ENCODE data around the gene ADGRF1. TPM values are rescaled to one million over a fixed set of nuclear protein-coding genes. Genes with fewer than 3 reads are reported as not detected.

The ADGRF1 gene
- total RNA-seq, 1 experiment from 2014 or later = not detected

DNA sequence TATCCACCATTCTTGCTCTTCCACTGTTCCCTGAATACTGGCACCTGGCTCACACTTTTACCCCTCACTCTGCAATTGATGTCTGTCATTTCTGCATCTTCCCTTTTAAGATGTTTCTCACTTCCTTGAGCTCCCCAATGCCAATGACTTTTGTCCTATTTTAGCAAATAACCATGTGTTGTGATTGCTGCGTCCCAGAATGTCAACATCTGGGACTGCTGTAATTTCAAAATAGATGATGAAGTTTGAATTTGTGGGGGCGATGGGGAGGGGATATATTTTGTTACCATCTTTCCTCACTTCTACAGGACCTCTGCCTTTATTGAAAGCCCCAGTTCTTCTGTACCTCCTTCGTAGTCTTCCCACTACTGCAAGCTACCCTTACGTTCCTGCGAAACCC lies 80.4 kb downstream of the ADGRF1 start:
- Histone ChIP-seq H3K4me3 (ENCODE audit: insufficient read depth, low read depth, low read length) (no peak overlapping the region), H3K27me3 (ENCODE audit: control insufficient read depth, insufficient read depth, low read length) (no peaks in the 10 kb centered on the region), H3K36me3 (replicated peaks; ENCODE audit: control insufficient read depth, insufficient read depth, low read length) (no peaks in the 10 kb centered on the region)
- no peak for DNase-seq

DNA sequence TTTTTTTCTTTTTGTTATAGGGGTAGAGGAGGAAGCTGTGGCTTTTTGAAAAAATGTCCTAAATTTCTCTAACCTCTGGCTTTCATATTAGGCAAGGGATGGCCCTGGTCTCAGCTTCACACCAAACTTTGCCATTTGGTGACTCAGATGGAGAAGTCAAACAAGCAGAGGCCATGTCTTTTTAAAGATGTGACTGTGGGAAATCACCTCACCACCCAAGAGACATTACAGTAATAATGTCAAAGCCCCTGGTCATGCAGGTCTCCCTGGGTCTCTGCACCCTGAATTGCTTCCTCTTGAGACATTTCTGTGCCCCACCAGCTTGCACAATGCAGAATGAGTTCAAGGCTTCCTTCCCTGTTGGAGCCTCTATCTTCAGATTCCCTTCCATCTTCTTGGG lies 80.9 kb downstream of the ADGRF1 start:
- no peaks in the 10 kb centered on the region for H3K27me3 ChIP-seq (ENCODE audit: control insufficient read depth, insufficient read depth, low read length)
- DNase-seq = no peak
- H3K4me3 ChIP-seq (ENCODE audit: insufficient read depth, low read depth, low read length) = no peak overlapping the region
- H3K36me3 ChIP-seq (replicated peaks; ENCODE audit: control insufficient read depth, insufficient read depth, low read length) = no peaks in the 10 kb centered on the region

DNA sequence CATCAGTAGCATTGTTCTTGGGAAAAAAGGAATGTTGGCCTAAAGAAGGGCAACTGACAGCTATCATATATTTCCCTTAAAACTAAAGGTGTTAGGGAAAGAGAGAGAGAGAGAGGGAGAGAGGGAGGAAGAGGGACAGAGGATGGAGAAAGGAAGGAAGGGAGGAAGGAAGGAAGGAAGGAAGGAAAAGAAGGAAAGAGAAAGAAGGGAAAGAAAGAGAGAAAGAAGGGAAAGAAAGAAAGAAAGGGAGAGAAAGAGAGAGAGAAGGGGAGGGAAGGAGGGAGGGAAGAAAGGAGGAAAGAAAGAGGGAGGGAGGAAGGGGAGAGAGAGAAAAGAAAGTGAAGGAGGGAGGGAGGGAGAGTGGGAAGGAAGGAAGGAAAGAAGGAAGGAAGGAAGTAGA lies 82.7 kb downstream of the ADGRF1 start:
- Histone ChIP-seq H3K4me3 (ENCODE audit: insufficient read depth, low read depth, low read length) (no peak overlapping the region), H3K36me3 (replicated peaks; ENCODE audit: control insufficient read depth, insufficient read depth, low read length) (no peaks in the 10 kb centered on the region), H3K27me3 (ENCODE audit: control insufficient read depth, insufficient read depth, low read length) (no peaks in the 10 kb centered on the region)
- DNase-seq = no peak

DNA sequence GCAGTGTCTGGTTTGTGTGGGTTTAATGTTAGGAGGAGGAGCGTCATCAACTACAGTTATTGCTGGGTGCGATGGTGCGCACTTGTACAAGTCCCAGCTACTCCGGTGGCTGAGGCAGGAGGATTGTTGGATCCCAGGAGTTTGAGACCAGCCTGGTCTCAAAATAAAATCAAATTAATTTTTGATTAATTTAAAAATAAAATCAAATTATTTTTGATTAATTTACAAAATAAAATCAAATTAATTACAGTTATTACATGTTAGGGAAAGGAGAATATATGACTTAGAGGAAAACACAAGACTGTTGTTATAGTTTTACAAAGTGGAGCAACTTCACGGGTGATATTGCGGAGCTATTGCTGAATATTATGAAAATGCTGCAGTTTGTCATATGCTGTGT lies 85.7 kb downstream of the ADGRF1 start:
- no peaks in the 10 kb centered on the region for H3K27me3 ChIP-seq (ENCODE audit: control insufficient read depth, insufficient read depth, low read length)
- no peaks in the 10 kb centered on the region for H3K36me3 ChIP-seq (replicated peaks; ENCODE audit: control insufficient read depth, insufficient read depth, low read length)
- no peak for DNase-seq
- no peak overlapping the region for H3K4me3 ChIP-seq (ENCODE audit: insufficient read depth, low read depth, low read length)

DNA sequence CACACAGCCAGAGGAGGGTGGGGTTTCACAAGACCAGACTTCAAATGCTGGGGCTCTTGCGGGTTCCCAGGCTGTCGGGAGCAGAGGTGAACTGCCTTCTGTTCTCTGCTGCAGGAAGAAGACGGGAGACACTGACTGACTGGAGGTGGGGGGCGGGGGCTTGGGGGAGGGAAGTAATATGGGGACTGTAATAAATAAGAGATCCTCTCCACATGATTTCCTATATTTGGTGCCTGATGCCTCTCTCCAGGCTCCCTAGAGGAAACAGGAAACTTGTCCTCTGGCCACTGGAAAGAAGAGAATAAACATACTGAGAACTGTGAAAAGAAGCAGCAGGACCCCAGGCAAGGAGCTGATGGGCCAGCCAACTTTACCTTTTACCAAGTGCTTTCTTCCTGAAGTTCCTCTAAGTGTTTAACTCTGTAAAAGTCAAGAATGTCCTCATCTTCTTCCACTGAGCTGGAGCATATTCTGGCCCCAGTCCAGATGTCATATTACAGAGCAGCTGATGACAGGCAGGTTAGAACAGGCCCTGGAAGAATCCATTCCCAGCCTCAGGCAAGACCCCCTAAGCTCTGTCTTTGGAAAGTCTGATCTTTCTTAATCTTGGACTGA lies 87.2 kb downstream of the ADGRF1 start:
- DNase-seq = no peak
- H3K27me3 ChIP-seq (ENCODE audit: control insufficient read depth, insufficient read depth, low read length) = no peaks in the 10 kb centered on the region
- no peak overlapping the region for H3K4me3 ChIP-seq (ENCODE audit: insufficient read depth, low read depth, low read length)
- H3K36me3 ChIP-seq (replicated peaks; ENCODE audit: control insufficient read depth, insufficient read depth, low read length) = no peaks in the 10 kb centered on the region

DNA sequence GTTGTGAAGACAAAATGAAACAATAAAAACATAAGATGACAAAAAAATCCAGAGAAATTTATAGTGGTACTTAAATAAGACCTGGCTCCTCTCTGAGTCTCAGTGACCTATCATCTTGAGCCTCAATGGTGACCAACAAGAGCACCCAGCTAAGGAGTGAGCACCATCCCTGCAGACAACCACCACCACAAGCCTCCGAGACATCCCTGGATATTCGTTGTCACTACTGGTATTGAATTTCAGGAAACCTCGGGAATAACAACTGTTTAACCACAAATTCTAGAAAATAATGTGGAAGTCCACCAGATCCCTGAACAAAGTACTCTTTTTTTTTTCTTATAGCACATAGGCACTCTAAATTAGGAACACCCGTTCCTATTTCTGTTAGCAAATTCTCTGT lies 88.2 kb downstream of the ADGRF1 start:
- H3K4me3 ChIP-seq (ENCODE audit: insufficient read depth, low read depth, low read length) = no peak overlapping the region
- no peaks in the 10 kb centered on the region for H3K36me3 ChIP-seq (replicated peaks; ENCODE audit: control insufficient read depth, insufficient read depth, low read length)
- DNase-seq = no peak
- no peaks in the 10 kb centered on the region for H3K27me3 ChIP-seq (ENCODE audit: control insufficient read depth, insufficient read depth, low read length)

DNA sequence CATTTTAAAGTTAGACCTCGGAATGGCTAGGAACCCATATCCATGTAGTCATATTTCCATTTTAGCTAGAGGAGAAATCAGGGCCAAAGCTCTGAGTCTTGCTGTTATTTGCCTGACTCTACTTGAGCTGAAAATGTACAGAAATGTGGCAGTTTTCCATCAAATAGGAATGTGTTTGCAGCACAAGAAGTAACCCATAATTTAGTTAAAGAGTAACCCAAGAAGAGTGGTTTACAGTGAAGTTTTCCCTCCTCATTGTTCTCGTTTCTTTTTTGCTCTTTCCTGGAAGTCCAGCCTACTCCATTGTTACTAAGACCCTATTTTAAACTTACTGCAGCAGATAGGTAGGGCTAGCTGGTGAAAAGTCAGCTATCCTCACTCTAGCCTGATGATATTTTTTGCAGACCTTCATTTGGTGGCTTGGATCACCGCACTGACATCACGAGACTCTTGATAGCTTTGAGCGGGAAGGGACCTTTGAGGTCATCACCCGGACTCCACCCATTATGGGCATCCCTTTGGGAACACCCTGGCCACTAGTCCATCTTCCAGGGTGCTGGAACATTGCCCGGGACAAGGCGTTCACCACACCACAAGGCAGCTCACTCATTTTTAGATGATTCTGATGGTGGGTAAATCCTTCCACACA lies 92.4 kb downstream of the ADGRF1 start:
- Histone ChIP-seq H3K27me3 (ENCODE audit: control insufficient read depth, insufficient read depth, low read length) (no peaks in the 10 kb centered on the region), H3K4me3 (ENCODE audit: insufficient read depth, low read depth, low read length) (no peak overlapping the region), H3K36me3 (replicated peaks; ENCODE audit: control insufficient read depth, insufficient read depth, low read length) (no peaks in the 10 kb centered on the region)
- no peak for DNase-seq

DNA sequence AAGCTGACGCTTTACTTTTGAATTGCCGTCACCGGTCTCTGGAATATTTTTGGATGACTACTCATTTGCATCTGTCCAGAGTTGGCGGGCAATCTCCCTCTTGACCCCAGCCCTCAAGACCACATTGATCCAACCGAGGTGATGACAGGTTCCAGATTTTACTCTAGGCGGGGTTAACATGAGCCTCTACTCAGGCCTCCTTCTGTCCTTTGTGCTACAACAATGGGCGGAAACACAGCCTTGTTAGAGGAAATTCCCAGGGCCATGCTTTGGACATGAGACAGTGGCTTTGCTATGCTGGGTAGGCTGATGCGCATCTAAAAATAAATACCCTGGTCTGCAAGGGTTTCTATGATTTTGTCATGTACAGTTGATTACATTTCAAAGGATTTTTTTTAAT lies 93.4 kb downstream of the ADGRF1 start:
- Histone ChIP-seq H3K27me3 (ENCODE audit: control insufficient read depth, insufficient read depth, low read length) (no peaks in the 10 kb centered on the region), H3K36me3 (replicated peaks; ENCODE audit: control insufficient read depth, insufficient read depth, low read length) (no peaks in the 10 kb centered on the region), H3K4me3 (ENCODE audit: insufficient read depth, low read depth, low read length) (no peak overlapping the region)
- no peak for DNase-seq

Other genes with a start within 250 kb of the ADGRF1 start
- not detected in 2 replicates for gene MEP1A, start 248.9 kb downstream of the ADGRF1 start, total RNA-seq (2014; rRNA removed; shearing (Covaris generic))
- under 0.01 and 1.0 TPM in 2 replicates for gene ADGRF5, start 120.4 kb downstream of the ADGRF1 start, total RNA-seq (2014; rRNA removed; shearing (Covaris generic))